GM12878 (cell line): Measurements from ENCODE around the gene TXNDC17. TPM values are rescaled to one million over a fixed set of nuclear protein-coding genes. Genes with fewer than 3 reads are reported as not detected.

Source experiments
- ATAC-seq: fragments of 200-7000 bp; cut with Tn5 transposase; 3 replicates; pipeline ENCODE4 v1.9.1; 2020; ENCODE audit warnings: mild to moderate bottlenecking, moderate library complexity
- BruUV-seq: library from RNA; stranded (reverse); fragments of 400-500 nt; replicated peaks from 2 replicates; lab custom pipeline; 2021; lab: Mats Ljungman, UMichigan
- CTCF ChIA-PET: fragments of 300-600 bp; sonication (Branson Sonifier 250); formaldehyde crosslinking; extraction: SDS; loops from one replicate; lab custom pipeline; 2021; ENCODE audit warnings: inconsistent platforms; lab: Yijun Ruan, JAX
- POLR2A ChIA-PET: fragments of 350-600 bp; formaldehyde crosslinking; extraction: SDS; loops from one replicate; lab custom pipeline; 2021; ENCODE audit warnings: inconsistent platforms; lab: Charles Lee
- RAD21 ChIA-PET: fragments of 300-600 bp; sonication (Branson Sonifier 250); formaldehyde crosslinking; loops from one replicate; lab custom pipeline; 2023; ENCODE audit warnings: antibody characterized with exemption; ENCODE audit not compliant: unreplicated experiment; lab: Charles Lee
- SMC1A ChIA-PET: fragments of 300-600 bp; sonication (Branson Sonifier 250); formaldehyde crosslinking; loops from one replicate; lab custom pipeline; 2023; ENCODE audit not compliant: unreplicated experiment, uncharacterized antibody; lab: Charles Lee
- DNase-seq: peaks from one replicate; pipeline ENCODE4 v3.0.0-alpha.2; 2011; ENCODE audit warnings: low read depth, low spot score
- FAIRE-seq: peaks from 3 replicates; lab custom pipeline; 2011; peaks lifted over from hg19 to GRCh38; lab: Jason Lieb, UNC
- H2AFZ ChIP-seq: 2 replicates; pipeline ENCODE4 v1.6.0; 2011; ENCODE audit warnings: low read depth, low read length, control low read depth; ENCODE audit not compliant: control insufficient read depth
- H3K27ac ChIP-seq: 2 replicates; pipeline ENCODE4 v1.5.1; 2011; ENCODE audit warnings: control low read depth; ENCODE audit not compliant: control insufficient read depth, insufficient read depth
- H3K27me3 ChIP-seq, 2 experiments: replicated peaks in 1 of 2; 2 replicates each; pipeline versions ENCODE4 v1.6.0 to v1.6.1; 2011; ENCODE audit warnings: low read length in 1 of 2; ENCODE audit not compliant: control insufficient read depth in 2 of 2, insufficient read depth in 2 of 2
- H3K36me3 ChIP-seq, 2 experiments: 2 replicates each; pipeline ENCODE4 v1.5.1; 2011; ENCODE audit warnings: low read length in 1 of 2; ENCODE audit not compliant: control insufficient read depth in 2 of 2, insufficient read depth in 2 of 2
- H3K4me1 ChIP-seq: 2 replicates; pipeline ENCODE4 v1.6.1; 2011; ENCODE audit warnings: mild to moderate bottlenecking, low read length, moderate library complexity, mixed read lengths; ENCODE audit not compliant: control insufficient read depth, insufficient read depth
- H3K4me2 ChIP-seq: 2 replicates; pipeline ENCODE4 v1.6.0; 2011; ENCODE audit warnings: control low read depth; ENCODE audit not compliant: control insufficient read depth, insufficient read depth
- H3K4me3 ChIP-seq: fragments of 200-600 bp; sonication (generic); 2 replicates; pipeline ENCODE4 v1.5.1; 2016
- H3K79me2 ChIP-seq: 2 replicates; pipeline ENCODE4 v1.6.0; 2011; ENCODE audit warnings: low read length; ENCODE audit not compliant: control insufficient read depth, insufficient read depth
- H3K9ac ChIP-seq: 2 replicates; pipeline ENCODE4 v1.8.0; 2011; ENCODE audit warnings: low read length, control low read depth, mixed read lengths; ENCODE audit not compliant: control insufficient read depth, insufficient read depth
- H3K9me3 ChIP-seq: replicated peaks from 3 replicates; pipeline ENCODE4 v1.5.1; 2011; ENCODE audit warnings: mild to moderate bottlenecking, low read length; ENCODE audit not compliant: control insufficient read depth, insufficient read depth
- H4K20me1 ChIP-seq: 2 replicates; pipeline ENCODE4 v1.6.0; 2011; ENCODE audit not compliant: control insufficient read depth, insufficient read depth
- ASH2L ChIP-seq: fragments of 300-600, 200-600 bp; sonication (generic); IDR thresholded peaks from 2 replicates; pipeline ENCODE4 v1.6.1; 2017; ENCODE audit warnings: low read depth, mild to moderate bottlenecking, borderline replicate concordance
- BACH1 ChIP-seq: fragments of 450-650 bp; IDR thresholded peaks from 2 replicates; pipeline ENCODE4 v1.6.1; 2017; ENCODE audit warnings: mild to moderate bottlenecking, borderline replicate concordance
- CBX5 ChIP-seq: sonication (generic); IDR thresholded peaks from 2 replicates; pipeline ENCODE4 v1.6.1; 2016; ENCODE audit warnings: low read depth, moderate library complexity, mild to moderate bottlenecking, inconsistent platforms
- CHD1 ChIP-seq: IDR thresholded peaks from 2 replicates; pipeline ENCODE4 v1.6.1; 2012; ENCODE audit warnings: low read depth, low read length, improper control_type of control experiment
- CHD4 ChIP-seq: fragments of 200-600 bp; sonication (generic); IDR thresholded peaks from 2 replicates; pipeline ENCODE4 v1.6.1; 2016; ENCODE audit warnings: mild to moderate bottlenecking
- HDAC6 ChIP-seq: fragments of 200-600 bp; sonication (generic); IDR thresholded peaks from one replicate; pipeline ENCODE4 v1.8.0; 2017; ENCODE audit warnings: antibody characterized with exemption; ENCODE audit not compliant: unreplicated experiment
- HDGF ChIP-seq: fragments of 450-650 bp; IDR thresholded peaks from 2 replicates; pipeline ENCODE4 v1.6.1; 2016; ENCODE audit warnings: antibody characterized with exemption
- HSF1 ChIP-seq: fragments of 150-350 bp; IDR thresholded peaks from 2 replicates; pipeline ENCODE4 v1.6.1; 2014; ENCODE audit warnings: mild to moderate bottlenecking, low read depth, low read length
- IKZF1 ChIP-seq: fragments of 450-650 bp; conservative IDR thresholded peaks from 2 replicates; pipeline ENCODE4 v1.6.1; 2017; ENCODE audit warnings: antibody characterized with exemption, mild to moderate bottlenecking
- IRF3 ChIP-seq: fragments of 450-650 bp; IDR thresholded peaks from 2 replicates; pipeline ENCODE4 v1.6.1; 2014; ENCODE audit warnings: mild to moderate bottlenecking
- KAT2A ChIP-seq: conservative IDR thresholded peaks from 2 replicates; pipeline ENCODE4 v1.6.1; 2011; ENCODE audit warnings: low read depth, low read length; ENCODE audit not compliant: control insufficient read depth
- KDM1A ChIP-seq: fragments of 200-600 bp; sonication (generic); IDR thresholded peaks from 2 replicates; pipeline ENCODE4 v1.6.1; 2016; ENCODE audit warnings: borderline replicate concordance
- NR2C1 ChIP-seq: fragments of 450-650 bp; IDR thresholded peaks from 2 replicates; pipeline ENCODE4 v1.6.1; 2017; ENCODE audit warnings: antibody characterized with exemption, mild to moderate bottlenecking, moderate library complexity
- PAX8 ChIP-seq: fragments of 450-650 bp; IDR thresholded peaks from 2 replicates; pipeline ENCODE4 v1.6.1; 2017; ENCODE audit warnings: mild to moderate bottlenecking, moderate library complexity
- PBX3 ChIP-seq: IDR thresholded peaks from 2 replicates; pipeline ENCODE4 v1.6.1; 2011; ENCODE audit warnings: mild to moderate bottlenecking, low read depth, low read length, moderate library complexity; ENCODE audit not compliant: insufficient replicate concordance
- RELB ChIP-seq: fragments of 450-650 bp; IDR thresholded peaks from 2 replicates; pipeline ENCODE4 v1.6.1; 2017; ENCODE audit warnings: low read depth, mild to moderate bottlenecking, moderate library complexity
- SREBF2 ChIP-seq: IDR thresholded peaks from 2 replicates; pipeline ENCODE4 v1.6.1; 2012; ENCODE audit warnings: mild to moderate bottlenecking, low read length
- SUZ12 ChIP-seq: fragments of 200-600 bp; sonication (generic); IDR thresholded peaks from one replicate; pipeline ENCODE4 v1.6.1; 2018; ENCODE audit warnings: antibody characterized with exemption, mild to moderate bottlenecking; ENCODE audit not compliant: unreplicated experiment
- TCF12 ChIP-seq: IDR thresholded peaks from 2 replicates; pipeline ENCODE4 v1.6.1; 2011; ENCODE audit warnings: low read depth, mild to moderate bottlenecking, low read length
- YY1 ChIP-seq: IDR thresholded peaks from 2 replicates; pipeline ENCODE4 v1.6.1; 2011; ENCODE audit warnings: low read depth, mild to moderate bottlenecking, low read length
- WGBS: methylation state at CpG from one replicate; pipeline ENCODE4 v1.1.6; 2016; ENCODE audit warnings: low lambda C conversion rate; ENCODE audit not compliant: insufficient replicate concordance, insufficient coverage; ENCODE audit errors: missing lambda C conversion rate; 5-methylcytosine and 5-hydroxymethylcytosine counted together
- in situ Hi-C: fragments of 300-500 bp; cut with MboI; formaldehyde crosslinking; loops from 9 replicates; pipeline ENCODE4 v1.14.3; 2018; ENCODE audit warnings: mixed read lengths
- intact Hi-C: fragments of 100-400 bp; cut with micrococcal nuclease; formaldehyde crosslinking; loops from one replicate; pipeline ENCODE4 v1.14.2; 2022; ENCODE audit not compliant: unreplicated experiment
- polyA plus RNA-seq, 11 experiments: library from polyadenylated mRNA; depleted of rRNA in 4 of 11; unstranded in 6 of 11; stranded (reverse) in 5 of 11; fragments of >200 nt; fragmentation: Nextera tagmentation in 4 of 11; fragmentation: Illumina TruSeq in 1 of 11; extraction: Ambion mirVana in 4 of 11; extraction: Trizol in 1 of 11; gene quantifications; 1 replicate in 1 of 11; 2 replicates in 10 of 11; pipeline versions ENCODE4 v1.2.1 to v1.2.3, GENCODE V29; 2011 to 2016; ENCODE audit warnings: inconsistent platforms in 2 of 11, missing spikeins in 2 of 11, low read depth in 1 of 11
- total RNA-seq, 4 experiments: library from RNA; depleted of rRNA in 3 of 4; stranded (reverse); fragments of >200 nt in 3 of 4; fragmentation: Illumina TruSeq in 1 of 4; extraction: Trizol in 1 of 4; gene quantifications; 2 replicates each; pipeline versions ENCODE4 v1.2.1 to v1.2.3, GENCODE V29; 2013 to 2021

Gene TXNDC17
- total and polyA plus RNA-seq, 10 of the 15 experiments (the other 5 are each of a cell fraction or from before 2014, with no cell fraction given), result 124 to 957 (median 216) TPM

GRCh38 chr17:6668727-6669425, 28.0 kb downstream of the TXNDC17 start:
- TF ChIP-seq IRF3 (no peak), ASH2L (no peak), HSF1 (no peak), HDGF (no peak), NR2C1 (no peak), CHD1 (no peak), PBX3 (no peak), BACH1 (no peak), PAX8 (no peak), IKZF1 (no peak), RELB (no peak), CHD4 (no peak), KDM1A (no peak), YY1 (no peak), SREBF2 (no peak), HDAC6 (no peak), KAT2A (no peak), TCF12 (no peak), SUZ12 (no peak), CBX5 (no peak)
- in situ Hi-C loops, result no loop called here
- Histone ChIP-seq H3K36me3 (no peaks in the 10 kb centered on the region), H3K4me2 (no peak overlapping the region), H2AFZ (no peak overlapping the region), H3K9me3 (no peaks in the 10 kb centered on the region), H4K20me1 (no peaks in the 10 kb centered on the region), H3K4me3 (no peak overlapping the region), H3K79me2 (no peaks in the 10 kb centered on the region), H3K27me3 (no peaks in the 10 kb centered on the region), H3K9ac (no peak overlapping the region), H3K27ac (no peak overlapping the region), H3K4me1 (no peaks in the 10 kb centered on the region)
- FAIRE-seq (no peak), ATAC-seq (no peak), DNase-seq (no peak)
- SMC1A ChIA-PET, result interaction anchor here (0.7 kb wide), 1 partner anchor 221 kb away, joined by 4 read pairs; no protein-coding TSS in a partner anchor
- POLR2A ChIA-PET, result interaction anchor here (0.6 kb wide), 1 partner anchor 337 kb away, joined by 4 read pairs; no protein-coding TSS in a partner anchor
- CTCF ChIA-PET, result interaction anchor here (1.1 to 1.5 kb wide), 2 partner anchors 33 to 242 kb away, joined by 3 read pairs; no protein-coding TSS in a partner anchor
- no TSS peak for BruUV-seq
- WGBS, result 74% methylated on average over 14 of the region's 14 CpGs
- RAD21 ChIA-PET, result interaction anchor here (0.9 kb wide), 1 partner anchor 86 kb away, joined by 3 read pairs; no protein-coding TSS in a partner anchor
- intact Hi-C loops, result loop anchor here (5.0 to 10.0 kb wide), 2 partner anchors 86 to 243 kb away; partner anchors contain the start of gene XAF1
